ENCODE data around the gene SLC1A2.

DNA sequence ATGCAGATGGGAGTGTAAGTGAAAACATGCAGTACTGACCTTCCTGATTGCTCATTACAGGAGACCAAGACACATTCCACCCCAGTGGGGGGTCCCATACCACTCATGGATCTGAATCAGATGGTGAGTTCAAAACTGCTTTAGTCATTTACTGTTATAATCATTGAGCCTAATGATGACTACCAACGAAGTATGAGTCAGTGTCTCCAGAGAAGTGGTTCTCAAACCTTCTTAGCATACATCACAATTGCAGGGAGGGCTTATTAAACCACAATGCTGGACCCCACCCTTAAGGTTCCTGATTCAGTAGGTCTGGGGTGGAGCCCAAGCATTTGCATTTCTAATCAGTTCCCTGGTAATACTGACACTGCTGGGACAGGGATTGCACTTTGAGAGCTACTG lies 204.6 kb downstream of the SLC1A2 start:
- TF ChIP-seq, protein P1, sequence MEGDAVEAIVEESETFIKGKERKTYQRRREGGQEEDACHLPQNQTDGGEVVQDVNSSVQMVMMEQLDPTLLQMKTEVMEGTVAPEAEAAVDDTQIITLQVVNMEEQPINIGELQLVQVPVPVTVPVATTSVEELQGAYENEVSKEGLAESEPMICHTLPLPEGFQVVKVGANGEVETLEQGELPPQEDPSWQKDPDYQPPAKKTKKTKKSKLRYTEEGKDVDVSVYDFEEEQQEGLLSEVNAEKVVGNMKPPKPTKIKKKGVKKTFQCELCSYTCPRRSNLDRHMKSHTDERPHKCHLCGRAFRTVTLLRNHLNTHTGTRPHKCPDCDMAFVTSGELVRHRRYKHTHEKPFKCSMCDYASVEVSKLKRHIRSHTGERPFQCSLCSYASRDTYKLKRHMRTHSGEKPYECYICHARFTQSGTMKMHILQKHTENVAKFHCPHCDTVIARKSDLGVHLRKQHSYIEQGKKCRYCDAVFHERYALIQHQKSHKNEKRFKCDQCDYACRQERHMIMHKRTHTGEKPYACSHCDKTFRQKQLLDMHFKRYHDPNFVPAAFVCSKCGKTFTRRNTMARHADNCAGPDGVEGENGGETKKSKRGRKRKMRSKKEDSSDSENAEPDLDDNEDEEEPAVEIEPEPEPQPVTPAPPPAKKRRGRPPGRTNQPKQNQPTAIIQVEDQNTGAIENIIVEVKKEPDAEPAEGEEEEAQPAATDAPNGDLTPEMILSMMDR (IDR thresholded peaks at IDR 0.05; ENCODE audit: insufficient read depth, low read depth, low read length), result no peak
- no peak for TF ChIP-seq EZH2 (IDR thresholded peaks at IDR 0.05; ENCODE audit: insufficient read depth, low read length)
